K562 treated with DMSO at 1 percent for 12 hours (cell line): Measurements from ENCODE around the gene OR5AC2. TPM values are rescaled to one million over a fixed set of nuclear protein-coding genes. Genes with fewer than 3 reads are reported as not detected.

Experiments used
- total RNA-seq: library from RNA; unstranded; fragments of 300-600 nt; gene quantifications from 2 replicates; pipeline ENCODE4 v1.2.3, GENCODE V29; 2022; ENCODE audit not compliant: insufficient read depth

OR5AC2 gene
- not detected in 2 replicates for total RNA-seq

DNA sequence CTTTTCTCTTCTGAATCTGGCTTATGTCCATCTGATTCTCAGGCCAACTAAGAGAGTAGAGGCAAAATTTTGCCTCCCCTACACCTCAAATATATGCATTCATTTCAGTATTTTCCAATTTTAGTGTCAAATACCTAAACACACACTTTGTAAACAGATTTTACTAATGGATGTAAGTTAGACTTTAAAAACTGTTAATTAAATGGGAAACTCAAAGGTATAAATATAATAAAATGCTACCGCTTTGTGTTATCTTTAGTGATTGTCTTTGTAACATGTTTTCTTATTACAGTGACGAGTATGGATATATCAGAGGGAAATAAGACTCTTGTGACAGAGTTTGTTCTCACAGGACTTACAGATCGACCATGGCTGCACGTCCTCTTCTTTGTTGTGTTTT lies at the start of gene OR5AC2:
Gene OR5AC2, plus strand, starts transcription at position 301 of the 400 bp plus-strand sequence. Its CDS starts 0 bp downstream, at position 301.

DNA sequence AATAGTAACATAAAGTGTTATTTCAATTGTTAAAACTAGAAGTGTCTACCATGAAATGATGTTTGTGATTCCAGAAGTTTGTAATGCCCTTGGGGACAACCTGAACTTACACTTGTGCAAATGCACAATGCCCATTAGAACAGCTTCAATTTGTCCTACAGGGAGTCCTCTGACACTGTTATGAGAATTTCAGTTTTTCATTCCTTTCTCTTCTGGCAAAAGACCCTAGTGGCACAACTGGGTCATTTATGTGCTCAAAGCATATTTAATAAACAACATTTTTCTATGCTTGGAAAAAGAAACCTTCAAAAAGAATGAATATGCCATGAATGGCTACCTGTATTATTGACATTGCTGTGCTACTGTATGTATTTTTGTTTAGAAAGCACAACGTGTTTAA lies 43.4 kb downstream of the OR5AC2 start, which contains the start of gene OR5H1:
Gene OR5H1, plus strand, starts transcription at position 301 of the 400 bp plus-strand sequence. CDS start 1,977 bp downstream, outside the sequence.

Other genes starting within 250 kb of the OR5AC2 start
- 2.4 and 7.5 TPM in 2 replicates for gene RIOX2, start 114.7 kb upstream of the OR5AC2 start, total RNA-seq
- gene GABRR3, start 51.9 kb upstream of the OR5AC2 start, total RNA-seq, result not detected in 2 replicates
- not detected in 2 replicates for gene OR5H1, start 43.5 kb downstream of the OR5AC2 start, total RNA-seq
- not detected in 2 replicates for gene OR5H14, start 60.3 kb downstream of the OR5AC2 start, total RNA-seq
- gene OR5H15, start 79.5 kb downstream of the OR5AC2 start, total RNA-seq, result not detected in 2 replicates
- gene OR5H6, start 177.1 kb downstream of the OR5AC2 start, total RNA-seq, result not detected in 2 replicates
- not detected in 2 replicates for gene OR5H2, start 195.3 kb downstream of the OR5AC2 start, total RNA-seq